ENCODE data around the gene SMIM36.
A peak's percentile ranks its signal among the peaks of the same experiment; 100 is the strongest.
"Not testable (repeated sequence)": the region's sequence is repeated elsewhere in the genome, so short reads cannot be mapped to it uniquely, and the experiment has no call there.

The SMIM36 gene

DNA sequence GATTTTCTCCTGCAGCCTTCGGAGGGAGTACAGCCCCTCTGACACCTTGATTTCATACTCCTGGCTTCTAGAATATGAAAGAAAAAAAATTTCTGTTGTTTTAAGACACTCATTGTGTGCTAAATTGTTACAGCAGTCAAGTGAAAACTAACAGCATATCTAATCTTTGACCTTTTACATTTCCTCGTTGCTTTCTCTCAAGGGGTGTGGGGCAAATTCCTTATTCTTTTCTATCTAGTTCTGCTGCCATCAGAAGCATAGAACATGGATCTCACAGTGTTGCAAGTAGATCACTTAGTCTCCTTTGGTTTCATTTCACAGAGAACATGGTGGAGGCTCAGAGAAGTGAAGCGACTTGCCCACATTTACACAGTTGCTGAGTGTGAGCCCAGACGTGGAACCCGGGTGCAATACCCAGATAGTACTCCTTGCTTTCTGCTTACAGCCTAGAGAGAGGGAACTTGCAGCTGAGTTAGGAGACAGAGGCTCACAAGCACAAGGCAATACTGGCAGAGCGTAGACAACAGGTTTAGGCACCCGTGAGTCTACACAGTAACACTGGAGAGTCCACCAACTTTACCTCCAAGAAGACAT, 60.9 kb downstream of the SMIM36 start:
- no peak for TF ChIP-seq ZFP30 (CRISPR knock-in tag; IDR thresholded peaks at IDR 0.05)
- no peak for TF ChIP-seq TCF4 (CRISPR knock-in tag; IDR thresholded peaks at IDR 0.05; ENCODE audit: borderline replicate concordance)
- TF ChIP-seq, protein P1, sequence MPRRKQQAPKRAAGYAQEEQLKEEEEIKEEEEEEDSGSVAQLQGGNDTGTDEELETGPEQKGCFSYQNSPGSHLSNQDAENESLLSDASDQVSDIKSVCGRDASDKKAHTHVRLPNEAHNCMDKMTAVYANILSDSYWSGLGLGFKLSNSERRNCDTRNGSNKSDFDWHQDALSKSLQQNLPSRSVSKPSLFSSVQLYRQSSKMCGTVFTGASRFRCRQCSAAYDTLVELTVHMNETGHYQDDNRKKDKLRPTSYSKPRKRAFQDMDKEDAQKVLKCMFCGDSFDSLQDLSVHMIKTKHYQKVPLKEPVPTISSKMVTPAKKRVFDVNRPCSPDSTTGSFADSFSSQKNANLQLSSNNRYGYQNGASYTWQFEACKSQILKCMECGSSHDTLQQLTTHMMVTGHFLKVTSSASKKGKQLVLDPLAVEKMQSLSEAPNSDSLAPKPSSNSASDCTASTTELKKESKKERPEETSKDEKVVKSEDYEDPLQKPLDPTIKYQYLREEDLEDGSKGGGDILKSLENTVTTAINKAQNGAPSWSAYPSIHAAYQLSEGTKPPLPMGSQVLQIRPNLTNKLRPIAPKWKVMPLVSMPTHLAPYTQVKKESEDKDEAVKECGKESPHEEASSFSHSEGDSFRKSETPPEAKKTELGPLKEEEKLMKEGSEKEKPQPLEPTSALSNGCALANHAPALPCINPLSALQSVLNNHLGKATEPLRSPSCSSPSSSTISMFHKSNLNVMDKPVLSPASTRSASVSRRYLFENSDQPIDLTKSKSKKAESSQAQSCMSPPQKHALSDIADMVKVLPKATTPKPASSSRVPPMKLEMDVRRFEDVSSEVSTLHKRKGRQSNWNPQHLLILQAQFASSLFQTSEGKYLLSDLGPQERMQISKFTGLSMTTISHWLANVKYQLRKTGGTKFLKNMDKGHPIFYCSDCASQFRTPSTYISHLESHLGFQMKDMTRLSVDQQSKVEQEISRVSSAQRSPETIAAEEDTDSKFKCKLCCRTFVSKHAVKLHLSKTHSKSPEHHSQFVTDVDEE (CRISPR knock-in tag; IDR thresholded peaks at IDR 0.05) = no peak
- no peak for TF ChIP-seq SNAI2 (CRISPR knock-in tag; IDR thresholded peaks at IDR 0.05)
- TF ChIP-seq ZC3H10 (CRISPR knock-in tag; IDR thresholded peaks at IDR 0.05) = no peak
- no peak for TF ChIP-seq ZFP3 (CRISPR knock-in tag; IDR thresholded peaks at IDR 0.05)
- TF ChIP-seq, protein P2, sequence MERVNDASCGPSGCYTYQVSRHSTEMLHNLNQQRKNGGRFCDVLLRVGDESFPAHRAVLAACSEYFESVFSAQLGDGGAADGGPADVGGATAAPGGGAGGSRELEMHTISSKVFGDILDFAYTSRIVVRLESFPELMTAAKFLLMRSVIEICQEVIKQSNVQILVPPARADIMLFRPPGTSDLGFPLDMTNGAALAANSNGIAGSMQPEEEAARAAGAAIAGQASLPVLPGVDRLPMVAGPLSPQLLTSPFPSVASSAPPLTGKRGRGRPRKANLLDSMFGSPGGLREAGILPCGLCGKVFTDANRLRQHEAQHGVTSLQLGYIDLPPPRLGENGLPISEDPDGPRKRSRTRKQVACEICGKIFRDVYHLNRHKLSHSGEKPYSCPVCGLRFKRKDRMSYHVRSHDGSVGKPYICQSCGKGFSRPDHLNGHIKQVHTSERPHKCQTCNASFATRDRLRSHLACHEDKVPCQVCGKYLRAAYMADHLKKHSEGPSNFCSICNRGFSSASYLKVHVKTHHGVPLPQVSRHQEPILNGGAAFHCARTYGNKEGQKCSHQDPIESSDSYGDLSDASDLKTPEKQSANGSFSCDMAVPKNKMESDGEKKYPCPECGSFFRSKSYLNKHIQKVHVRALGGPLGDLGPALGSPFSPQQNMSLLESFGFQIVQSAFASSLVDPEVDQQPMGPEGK (CRISPR knock-in tag; IDR thresholded peaks at IDR 0.05; ENCODE audit: borderline replicate concordance) = no peak
- TF ChIP-seq, protein P3, sequence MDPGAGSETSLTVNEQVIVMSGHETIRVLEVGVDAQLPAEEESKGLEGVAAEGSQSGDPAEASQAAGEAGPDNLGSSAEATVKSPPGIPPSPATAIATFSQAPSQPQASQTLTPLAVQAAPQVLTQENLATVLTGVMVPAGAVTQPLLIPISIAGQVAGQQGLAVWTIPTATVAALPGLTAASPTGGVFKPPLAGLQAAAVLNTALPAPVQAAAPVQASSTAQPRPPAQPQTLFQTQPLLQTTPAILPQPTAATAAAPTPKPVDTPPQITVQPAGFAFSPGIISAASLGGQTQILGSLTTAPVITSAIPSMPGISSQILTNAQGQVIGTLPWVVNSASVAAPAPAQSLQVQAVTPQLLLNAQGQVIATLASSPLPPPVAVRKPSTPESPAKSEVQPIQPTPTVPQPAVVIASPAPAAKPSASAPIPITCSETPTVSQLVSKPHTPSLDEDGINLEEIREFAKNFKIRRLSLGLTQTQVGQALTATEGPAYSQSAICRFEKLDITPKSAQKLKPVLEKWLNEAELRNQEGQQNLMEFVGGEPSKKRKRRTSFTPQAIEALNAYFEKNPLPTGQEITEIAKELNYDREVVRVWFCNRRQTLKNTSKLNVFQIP (CRISPR knock-in tag; IDR thresholded peaks at IDR 0.05; ENCODE audit: borderline replicate concordance, low read depth) = no peak
- no peak for TF ChIP-seq RARB (CRISPR knock-in tag; IDR thresholded peaks at IDR 0.05)
- no peak for TF ChIP-seq GLIS3 (CRISPR knock-in tag; IDR thresholded peaks at IDR 0.05)
- TF ChIP-seq OSR1 (CRISPR knock-in tag; IDR thresholded peaks at IDR 0.05) = no peak
- no peak for TF ChIP-seq ESRRG (CRISPR knock-in tag; IDR thresholded peaks at IDR 0.05)
- no peak for TF ChIP-seq ARNTL (CRISPR knock-in tag; IDR thresholded peaks at IDR 0.05; ENCODE audit: borderline replicate concordance, low read depth)
- TF ChIP-seq ZNF8 (CRISPR knock-in tag; IDR thresholded peaks at IDR 0.05) = no peak
- TF ChIP-seq CSDC2 (CRISPR knock-in tag; IDR thresholded peaks at IDR 0.05) = no peak
- TF ChIP-seq ISL1 (CRISPR knock-in tag; IDR thresholded peaks at IDR 0.05) = no peak
- TF ChIP-seq BACH2 (CRISPR knock-in tag; IDR thresholded peaks at IDR 0.05; ENCODE audit: borderline replicate concordance) = no peak
- no peak for ATAC-seq

DNA sequence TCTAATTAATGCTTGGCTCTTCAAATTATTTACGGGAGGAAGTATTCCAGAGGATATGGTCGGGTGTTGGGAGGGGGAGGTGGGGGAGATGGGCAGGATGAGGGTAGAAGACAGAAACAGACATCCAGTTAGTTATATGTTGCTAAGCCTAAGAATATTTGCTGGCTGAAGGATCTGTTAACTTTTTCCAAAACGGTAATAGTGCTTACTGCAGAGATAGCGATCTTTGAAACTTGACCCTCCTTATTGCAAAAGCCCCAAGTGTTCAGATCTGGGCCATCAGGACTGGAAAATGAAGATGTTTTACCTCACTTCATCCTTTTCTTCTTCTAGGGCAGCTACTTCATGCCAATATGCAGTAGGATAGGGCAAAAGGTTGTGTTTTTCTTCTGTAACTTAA, 62.6 kb downstream of the SMIM36 start:
- peak; percentile 54 for ATAC-seq
- TF ChIP-seq, protein P3 (CRISPR knock-in tag; IDR thresholded peaks at IDR 0.05; ENCODE audit: borderline replicate concordance, low read depth) = no peak
- no peak for TF ChIP-seq TCF4 (CRISPR knock-in tag; IDR thresholded peaks at IDR 0.05; ENCODE audit: borderline replicate concordance)
- no peak for TF ChIP-seq ZNF70 (CRISPR knock-in tag; IDR thresholded peaks at IDR 0.05)
- no peak for TF ChIP-seq GLIS3 (CRISPR knock-in tag; IDR thresholded peaks at IDR 0.05)
- no peak for TF ChIP-seq OSR1 (CRISPR knock-in tag; IDR thresholded peaks at IDR 0.05)

DNA sequence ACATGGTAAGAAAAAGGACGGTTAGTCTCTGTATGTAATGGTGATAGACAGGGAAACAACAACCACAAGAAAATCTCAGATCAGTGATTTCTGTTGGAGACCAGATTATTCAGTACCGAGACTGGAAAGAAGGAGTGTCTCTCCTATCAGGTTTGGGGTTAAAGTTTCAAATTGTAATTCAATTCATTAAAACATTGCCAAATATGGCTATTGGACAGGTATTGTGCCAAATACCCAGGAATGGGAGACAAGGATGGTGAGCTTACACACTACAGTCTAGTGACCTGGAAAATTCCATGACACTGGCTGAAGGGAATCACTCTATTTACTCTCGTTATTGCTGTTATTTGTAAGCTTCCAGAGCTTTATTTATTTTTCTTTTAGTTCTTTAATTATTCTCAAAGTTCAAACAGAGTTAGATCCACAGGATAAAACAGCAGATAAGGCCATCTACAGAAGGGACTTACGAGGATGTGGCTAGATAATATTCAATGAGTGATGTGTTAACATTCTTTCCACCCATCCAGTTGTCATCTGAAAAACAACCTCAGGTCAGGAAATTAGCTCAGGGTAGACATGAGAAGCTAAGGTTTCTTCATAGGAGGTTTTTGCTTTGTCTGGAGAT, 64.6 kb downstream of the SMIM36 start:
- no peak for TF ChIP-seq BACH2 (CRISPR knock-in tag; IDR thresholded peaks at IDR 0.05; ENCODE audit: borderline replicate concordance)
- no peak for TF ChIP-seq ZFP30 (CRISPR knock-in tag; IDR thresholded peaks at IDR 0.05)
- TF ChIP-seq ISL1 (CRISPR knock-in tag; IDR thresholded peaks at IDR 0.05) = no peak
- ATAC-seq = no peak

DNA sequence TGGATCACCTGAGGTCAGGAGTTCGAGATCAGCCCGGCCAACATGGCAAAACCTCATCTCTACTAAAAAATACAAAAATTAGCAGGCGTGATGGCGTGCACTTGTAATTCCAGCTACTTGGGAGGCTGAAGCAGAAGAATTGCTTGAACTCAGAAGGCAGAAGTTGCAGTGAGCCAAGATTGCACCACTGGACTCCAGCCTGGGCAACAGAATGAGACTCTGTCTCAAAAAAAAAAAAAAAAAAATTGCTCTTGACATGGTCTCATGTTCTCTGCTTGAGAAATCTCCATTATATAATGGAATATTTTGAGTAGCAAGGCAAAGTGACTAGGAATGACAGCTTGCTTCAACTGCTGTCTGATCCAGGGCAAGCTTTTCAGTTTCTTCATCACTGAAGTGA, 65.2 kb downstream of the SMIM36 start:
- not testable (repeated sequence) for ATAC-seq
